OCI-LY7 (cell line): ENCODE data around the gene LDLRAD4.

Experiments
- EZH2phosphoT487 ChIP-seq: fragments of 200-600 bp; sonication (generic); IDR thresholded peaks from 2 replicates; pipeline ENCODE4 v1.6.1; 2018; ENCODE audit warnings: low read depth, borderline replicate concordance, mild to moderate bottlenecking, mixed run types, antibody characterized with exemption, low read length, moderate library complexity, mixed read lengths
- TF ChIP-seq, protein P1 (sequence below): fragments of 200-600 bp; sonication (generic); conservative IDR thresholded peaks from 2 replicates; pipeline ENCODE4 v1.5.1; 2014; ENCODE audit warnings: mild to moderate bottlenecking, antibody characterized with exemption, low read length, moderate library complexity, mixed read lengths

DNA sequence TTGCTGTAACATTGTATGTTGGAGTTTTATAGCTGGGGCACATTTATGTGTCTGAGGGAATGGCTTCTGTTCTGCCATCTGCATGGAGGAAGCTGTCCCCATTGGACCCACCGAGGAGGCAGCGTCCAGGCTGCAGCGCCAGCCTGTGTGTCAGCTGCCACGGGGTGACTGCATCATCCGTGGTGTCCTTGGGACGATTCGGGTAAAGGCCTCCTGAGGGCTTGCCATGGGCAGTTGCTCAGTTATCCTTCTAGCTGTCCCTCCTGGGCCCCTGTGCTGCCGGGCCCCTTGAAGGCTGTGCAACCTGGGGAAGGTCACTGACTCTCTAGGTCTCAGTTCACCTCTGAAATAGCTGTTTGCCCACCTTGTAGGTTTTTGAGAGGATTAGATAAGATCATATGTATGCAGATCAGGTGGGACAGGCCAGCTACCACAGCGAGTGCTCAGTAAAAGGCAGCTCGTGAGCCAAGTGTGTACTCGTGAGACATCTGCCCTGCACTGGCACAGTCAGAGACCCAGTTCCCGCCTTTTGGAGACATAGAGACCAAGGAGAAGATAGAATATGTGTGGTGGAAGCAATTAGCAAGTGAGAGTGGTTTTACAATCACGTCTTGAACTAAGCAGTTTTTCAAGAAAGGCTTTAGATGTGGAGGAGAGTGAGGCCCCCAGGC is 10.6 kb downstream of the LDLRAD4 start:
- TF ChIP-seq, protein P1, sequence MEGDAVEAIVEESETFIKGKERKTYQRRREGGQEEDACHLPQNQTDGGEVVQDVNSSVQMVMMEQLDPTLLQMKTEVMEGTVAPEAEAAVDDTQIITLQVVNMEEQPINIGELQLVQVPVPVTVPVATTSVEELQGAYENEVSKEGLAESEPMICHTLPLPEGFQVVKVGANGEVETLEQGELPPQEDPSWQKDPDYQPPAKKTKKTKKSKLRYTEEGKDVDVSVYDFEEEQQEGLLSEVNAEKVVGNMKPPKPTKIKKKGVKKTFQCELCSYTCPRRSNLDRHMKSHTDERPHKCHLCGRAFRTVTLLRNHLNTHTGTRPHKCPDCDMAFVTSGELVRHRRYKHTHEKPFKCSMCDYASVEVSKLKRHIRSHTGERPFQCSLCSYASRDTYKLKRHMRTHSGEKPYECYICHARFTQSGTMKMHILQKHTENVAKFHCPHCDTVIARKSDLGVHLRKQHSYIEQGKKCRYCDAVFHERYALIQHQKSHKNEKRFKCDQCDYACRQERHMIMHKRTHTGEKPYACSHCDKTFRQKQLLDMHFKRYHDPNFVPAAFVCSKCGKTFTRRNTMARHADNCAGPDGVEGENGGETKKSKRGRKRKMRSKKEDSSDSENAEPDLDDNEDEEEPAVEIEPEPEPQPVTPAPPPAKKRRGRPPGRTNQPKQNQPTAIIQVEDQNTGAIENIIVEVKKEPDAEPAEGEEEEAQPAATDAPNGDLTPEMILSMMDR = no peak
- no peak for TF ChIP-seq EZH2phosphoT487
